ENCODE data around the gene MYOG. TPM values are rescaled to one million over a fixed set of nuclear protein-coding genes. Genes with fewer than 3 reads are reported as not detected.

Gene MYOG
- total and polyA plus RNA-seq, 4 donors = 0.11 to 0.69 (median 0.29) TPM; not detected in 1

- Histone ChIP-seq H3K4me1 (ENCODE audit: control insufficient read depth, insufficient read depth, low read length) (peaks cover 22% of the 10 kb centered on the region), H3K4me3 (ENCODE audit: low read depth, low read length) (no peak overlapping the region), H3K27me3 (ENCODE audit: control insufficient read depth, insufficient read depth, low read length) (no peaks in the 10 kb centered on the region), H3K36me3 (ENCODE audit: control insufficient read depth, insufficient read depth, low read length) (peaks cover 34% of the 10 kb centered on the region), H3K9me3 (ENCODE audit: control insufficient read depth, insufficient read depth, low read length) (no peaks in the 10 kb centered on the region), H3K27ac (ENCODE audit: low read depth, low read length) (no peak overlapping the region)
- DNase-seq (ENCODE audit: low read depth in 4 of 6, low spot score in 6 of 6) = no peak
- WGBS (ENCODE audit: insufficient coverage) = 89% methylated on average over 3 of the region's 3 CpGs
These were observed 44.4 kb downstream of the MYOG start for GRCh38 chr1:203041351-203041932.

GRCh38 chr1:203040513-203041275 is 45.1 kb downstream of the MYOG start:
- Histone ChIP-seq H3K36me3 (ENCODE audit: control insufficient read depth, insufficient read depth, low read length) (peaks cover 28% of the 10 kb centered on the region), H3K4me1 (ENCODE audit: control insufficient read depth, insufficient read depth, low read length) (peaks cover 18% of the 10 kb centered on the region), H3K9me3 (ENCODE audit: control insufficient read depth, insufficient read depth, low read length) (no peaks in the 10 kb centered on the region), H3K27me3 (ENCODE audit: control insufficient read depth, insufficient read depth, low read length) (no peaks in the 10 kb centered on the region), H3K4me3 (ENCODE audit: low read depth, low read length) (no peak overlapping the region), H3K27ac (ENCODE audit: low read depth, low read length) (no peak overlapping the region)
- WGBS (ENCODE audit: insufficient coverage) = 66% methylated on average over 5 of the region's 5 CpGs
- no peak for DNase-seq (ENCODE audit: low read depth in 4 of 6, low spot score in 6 of 6)

- Histone ChIP-seq H3K9me3 (ENCODE audit: control insufficient read depth, insufficient read depth, low read length) (no peaks in the 10 kb centered on the region), H3K4me1 (ENCODE audit: control insufficient read depth, insufficient read depth, low read length) (peaks cover 18% of the 10 kb centered on the region), H3K27ac (ENCODE audit: low read depth, low read length) (no peak overlapping the region), H3K36me3 (ENCODE audit: control insufficient read depth, insufficient read depth, low read length) (peaks cover 25% of the 10 kb centered on the region), H3K4me3 (ENCODE audit: low read depth, low read length) (no peak overlapping the region), H3K27me3 (ENCODE audit: control insufficient read depth, insufficient read depth, low read length) (no peaks in the 10 kb centered on the region)
- no peak for DNase-seq (ENCODE audit: low read depth in 4 of 6, low spot score in 6 of 6)
- WGBS (ENCODE audit: insufficient coverage) = 63% methylated on average over 6 of the region's 11 CpGs
These were observed 46.0 kb downstream of the MYOG start for GRCh38 chr1:203039609-203040512.

- H3K27ac ChIP-seq (ENCODE audit: low read depth, low read length) = no peak overlapping the region
- H3K4me3 ChIP-seq (ENCODE audit: low read depth, low read length) = no peak overlapping the region
- peaks cover 18% of the 10 kb centered on the region for H3K4me1 ChIP-seq (ENCODE audit: control insufficient read depth, insufficient read depth, low read length)
- DNase-seq (ENCODE audit: low read depth in 4 of 6, low spot score in 6 of 6) = peak; percentile 33 to 94 (median 62)
- H3K9me3 ChIP-seq (ENCODE audit: control insufficient read depth, insufficient read depth, low read length) = no peaks in the 10 kb centered on the region
- no peaks in the 10 kb centered on the region for H3K27me3 ChIP-seq (ENCODE audit: control insufficient read depth, insufficient read depth, low read length)
- 73% methylated on average over 16 of the region's 22 CpGs for WGBS (ENCODE audit: insufficient coverage)
- H3K36me3 ChIP-seq (ENCODE audit: control insufficient read depth, insufficient read depth, low read length) = peaks cover 18% of the 10 kb centered on the region
These were observed 46.8 kb downstream of the MYOG start for GRCh38 chr1:203038891-203039608.

- Histone ChIP-seq H3K27ac (ENCODE audit: low read depth, low read length) (no peak overlapping the region), H3K27me3 (ENCODE audit: control insufficient read depth, insufficient read depth, low read length) (no peaks in the 10 kb centered on the region), H3K36me3 (ENCODE audit: control insufficient read depth, insufficient read depth, low read length) (peaks cover 11% of the 10 kb centered on the region), H3K4me1 (ENCODE audit: control insufficient read depth, insufficient read depth, low read length) (peaks cover 18% of the 10 kb centered on the region), H3K4me3 (ENCODE audit: low read depth, low read length) (no peak overlapping the region), H3K9me3 (ENCODE audit: control insufficient read depth, insufficient read depth, low read length) (no peaks in the 10 kb centered on the region)
- WGBS (ENCODE audit: insufficient coverage) = 56% methylated on average over 9 of the region's 9 CpGs
- DNase-seq (ENCODE audit: low read depth in 4 of 6, low spot score in 6 of 6) = peak in 2 of 6 donors; percentile 20 to 41
These were observed 47.5 kb downstream of the MYOG start for GRCh38 chr1:203038217-203038741.

- Histone ChIP-seq H3K9me3 (ENCODE audit: control insufficient read depth, insufficient read depth, low read length) (no peaks in the 10 kb centered on the region), H3K36me3 (ENCODE audit: control insufficient read depth, insufficient read depth, low read length) (peaks cover 9% of the 10 kb centered on the region), H3K4me3 (ENCODE audit: low read depth, low read length) (no peak overlapping the region), H3K4me1 (ENCODE audit: control insufficient read depth, insufficient read depth, low read length) (peaks cover 18% of the 10 kb centered on the region), H3K27ac (ENCODE audit: low read depth, low read length) (no peak overlapping the region), H3K27me3 (ENCODE audit: control insufficient read depth, insufficient read depth, low read length) (no peaks in the 10 kb centered on the region)
- no peak for DNase-seq (ENCODE audit: low read depth in 4 of 6, low spot score in 6 of 6)
- WGBS (ENCODE audit: insufficient coverage) = 84% methylated on average over 7 of the region's 10 CpGs
These were observed 48.2 kb downstream of the MYOG start for GRCh38 chr1:203037509-203038190.

- H3K4me3 ChIP-seq (ENCODE audit: low read depth, low read length) = no peak overlapping the region
- H3K27ac ChIP-seq (ENCODE audit: low read depth, low read length) = no peak overlapping the region
- no peak for DNase-seq (ENCODE audit: low read depth in 4 of 6, low spot score in 6 of 6)
- WGBS (ENCODE audit: insufficient coverage) = 33% methylated on average over 1 of the region's 2 CpGs
- peaks cover 18% of the 10 kb centered on the region for H3K4me1 ChIP-seq (ENCODE audit: control insufficient read depth, insufficient read depth, low read length)
- H3K27me3 ChIP-seq (ENCODE audit: control insufficient read depth, insufficient read depth, low read length) = no peaks in the 10 kb centered on the region
- no peaks in the 10 kb centered on the region for H3K9me3 ChIP-seq (ENCODE audit: control insufficient read depth, insufficient read depth, low read length)
- H3K36me3 ChIP-seq (ENCODE audit: control insufficient read depth, insufficient read depth, low read length) = peaks cover 9% of the 10 kb centered on the region
These were observed 49.3 kb downstream of the MYOG start for GRCh38 chr1:203036537-203036936.

- WGBS (ENCODE audit: insufficient coverage) = 86% methylated on average over 3 of the region's 4 CpGs
- DNase-seq (ENCODE audit: low read depth in 4 of 6, low spot score in 6 of 6) = no peak
- H3K27me3 ChIP-seq (ENCODE audit: control insufficient read depth, insufficient read depth, low read length) = no peaks in the 10 kb centered on the region
- peaks cover 18% of the 10 kb centered on the region for H3K4me1 ChIP-seq (ENCODE audit: control insufficient read depth, insufficient read depth, low read length)
- no peak overlapping the region for H3K4me3 ChIP-seq (ENCODE audit: low read depth, low read length)
- H3K36me3 ChIP-seq (ENCODE audit: control insufficient read depth, insufficient read depth, low read length) = peaks cover 9% of the 10 kb centered on the region
- H3K9me3 ChIP-seq (ENCODE audit: control insufficient read depth, insufficient read depth, low read length) = no peaks in the 10 kb centered on the region
- no peak overlapping the region for H3K27ac ChIP-seq (ENCODE audit: low read depth, low read length)
These were observed 49.7 kb downstream of the MYOG start for GRCh38 chr1:203036135-203036534.

Data from spinal cord (tissue), 10 donors.